ENCODE data around the gene RYR2.

The RYR2 gene

DNA sequence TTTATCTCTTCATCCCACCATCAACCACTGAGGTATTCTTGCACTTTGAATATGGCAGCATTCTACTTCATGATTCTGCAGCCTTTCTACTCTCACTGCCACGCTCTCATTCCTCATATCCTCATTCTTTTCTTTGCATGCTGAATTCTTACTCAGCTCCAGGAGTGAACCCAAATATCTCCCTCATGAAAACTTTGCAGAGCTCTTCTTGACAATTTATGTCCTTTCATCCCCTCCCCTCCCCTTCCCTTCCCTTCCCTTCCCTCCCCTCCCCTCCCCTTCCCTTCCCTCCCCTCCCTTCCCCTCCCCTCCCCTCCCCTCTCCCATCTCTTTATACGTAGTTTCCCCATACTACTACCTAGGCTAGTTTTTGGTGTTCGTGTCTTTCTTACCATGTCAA is 363.9 kb downstream of the RYR2 start:
- H3K4me3 ChIP-seq (ENCODE audit: low read depth, low read length) = no peak overlapping the region
- TF ChIP-seq, protein P1, sequence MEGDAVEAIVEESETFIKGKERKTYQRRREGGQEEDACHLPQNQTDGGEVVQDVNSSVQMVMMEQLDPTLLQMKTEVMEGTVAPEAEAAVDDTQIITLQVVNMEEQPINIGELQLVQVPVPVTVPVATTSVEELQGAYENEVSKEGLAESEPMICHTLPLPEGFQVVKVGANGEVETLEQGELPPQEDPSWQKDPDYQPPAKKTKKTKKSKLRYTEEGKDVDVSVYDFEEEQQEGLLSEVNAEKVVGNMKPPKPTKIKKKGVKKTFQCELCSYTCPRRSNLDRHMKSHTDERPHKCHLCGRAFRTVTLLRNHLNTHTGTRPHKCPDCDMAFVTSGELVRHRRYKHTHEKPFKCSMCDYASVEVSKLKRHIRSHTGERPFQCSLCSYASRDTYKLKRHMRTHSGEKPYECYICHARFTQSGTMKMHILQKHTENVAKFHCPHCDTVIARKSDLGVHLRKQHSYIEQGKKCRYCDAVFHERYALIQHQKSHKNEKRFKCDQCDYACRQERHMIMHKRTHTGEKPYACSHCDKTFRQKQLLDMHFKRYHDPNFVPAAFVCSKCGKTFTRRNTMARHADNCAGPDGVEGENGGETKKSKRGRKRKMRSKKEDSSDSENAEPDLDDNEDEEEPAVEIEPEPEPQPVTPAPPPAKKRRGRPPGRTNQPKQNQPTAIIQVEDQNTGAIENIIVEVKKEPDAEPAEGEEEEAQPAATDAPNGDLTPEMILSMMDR (IDR thresholded peaks at IDR 0.05; ENCODE audit: control insufficient read depth, extremely low read depth, insufficient read depth) = no peak
- DNase-seq (ENCODE audit: low read depth) = no peak

DNA sequence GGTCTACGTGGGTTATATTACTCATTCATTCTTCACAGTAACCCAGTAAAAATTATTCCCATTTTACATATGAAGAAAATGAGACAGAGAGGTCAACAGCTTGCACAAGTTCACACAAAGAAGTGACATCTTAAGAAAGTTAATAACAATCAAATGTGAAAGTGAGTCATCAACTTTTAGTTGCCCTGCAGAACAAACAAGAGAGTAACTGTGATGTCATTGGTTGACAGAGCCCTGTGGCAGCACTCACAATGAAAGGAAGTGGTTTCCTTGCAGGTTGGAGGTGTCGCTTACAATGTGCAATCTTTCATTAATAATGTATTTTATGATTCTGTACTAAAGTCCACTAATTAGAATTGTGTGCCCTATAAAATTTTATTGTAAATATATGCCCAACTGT is 369.6 kb downstream of the RYR2 start:
- TF ChIP-seq, protein P1 (IDR thresholded peaks at IDR 0.05; ENCODE audit: control insufficient read depth, extremely low read depth, insufficient read depth) = no peak
- peak; percentile 56 for DNase-seq (ENCODE audit: low read depth)
- H3K4me3 ChIP-seq (ENCODE audit: low read depth, low read length) = no peak overlapping the region

DNA sequence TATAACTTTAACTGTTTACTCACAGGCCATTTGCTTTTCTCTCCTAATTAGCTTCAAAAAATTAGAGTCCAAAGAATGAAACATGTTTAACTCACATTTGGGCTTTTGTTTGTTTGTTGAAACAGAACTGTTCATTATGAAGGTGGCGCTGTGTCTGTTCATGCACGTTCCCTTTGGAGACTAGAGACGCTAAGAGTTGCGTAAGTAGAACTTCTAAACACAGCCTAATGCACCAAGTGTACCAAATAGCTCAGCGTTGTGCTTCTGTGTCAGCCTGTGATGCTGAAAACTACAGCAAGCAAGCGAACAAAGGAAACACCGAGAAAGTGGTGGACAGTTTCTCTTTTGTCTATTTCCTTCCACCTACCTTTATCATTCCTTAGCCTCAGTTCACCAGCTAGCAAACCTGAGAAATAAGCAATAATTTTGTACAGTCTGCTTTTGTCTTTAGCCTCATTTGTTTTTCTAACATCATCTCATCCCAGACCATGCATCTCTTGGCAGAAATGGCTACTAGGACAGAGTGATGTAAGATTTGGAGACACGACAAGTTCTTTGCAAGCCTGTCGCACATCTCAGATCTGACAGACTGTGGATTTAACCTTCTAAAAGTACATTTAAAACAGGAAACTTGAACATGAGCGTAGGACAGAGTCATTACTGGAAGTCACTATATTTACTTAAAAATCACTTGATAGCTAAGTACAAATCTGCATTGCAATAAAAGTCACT is 375.1 kb downstream of the RYR2 start:
- DNase-seq (ENCODE audit: low read depth) = no peak
- TF ChIP-seq, protein P1 (IDR thresholded peaks at IDR 0.05; ENCODE audit: control insufficient read depth, extremely low read depth, insufficient read depth) = 0 out of 2 replicates have a peak, but pooled peaks have one; percentile 1
- no peak overlapping the region for H3K4me3 ChIP-seq (ENCODE audit: low read depth, low read length)

DNA sequence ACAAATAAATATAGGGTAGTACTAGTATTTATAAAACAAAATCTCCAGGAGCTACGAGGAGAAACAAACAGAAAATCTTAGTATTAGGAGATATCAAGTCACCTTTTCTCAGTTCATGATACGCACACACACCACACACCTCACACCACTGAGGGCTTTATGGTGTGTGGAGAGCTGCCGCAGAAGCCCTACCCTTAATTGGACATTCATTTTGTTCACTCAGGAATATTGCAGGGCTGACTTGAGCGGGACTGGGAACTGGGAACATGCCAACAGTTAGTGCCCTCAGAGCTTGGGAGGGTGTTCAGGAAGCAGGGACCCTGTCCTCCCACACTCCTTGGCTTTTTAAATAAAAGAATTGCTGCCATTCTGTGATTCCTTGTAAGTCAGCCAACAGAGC is 386.8 kb downstream of the RYR2 start:
- H3K4me3 ChIP-seq (ENCODE audit: low read depth, low read length) = no peak overlapping the region
- no peak for DNase-seq (ENCODE audit: low read depth)
- TF ChIP-seq, protein P1 (IDR thresholded peaks at IDR 0.05; ENCODE audit: control insufficient read depth, extremely low read depth, insufficient read depth) = no peak

DNA sequence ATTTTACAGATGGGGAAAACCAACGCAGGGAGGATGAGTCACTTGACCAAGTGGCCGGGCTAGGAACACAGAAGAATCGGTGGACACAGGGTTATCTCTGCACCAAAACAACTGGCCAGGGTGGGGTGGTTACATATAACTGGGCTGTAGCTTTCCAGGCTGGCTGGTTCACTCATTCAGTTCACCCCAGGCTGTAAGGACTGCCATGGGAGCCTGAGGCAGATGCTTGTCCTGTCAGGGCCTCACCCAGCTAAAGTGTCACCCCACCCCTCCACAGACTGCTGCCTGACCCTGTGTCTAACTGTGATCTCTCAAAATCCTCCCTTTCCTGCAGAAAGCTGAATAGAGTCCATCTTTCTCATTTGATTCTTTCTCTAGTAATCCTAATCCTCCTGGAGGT is 387.3 kb downstream of the RYR2 start:
- no peak for DNase-seq (ENCODE audit: low read depth)
- H3K4me3 ChIP-seq (ENCODE audit: low read depth, low read length) = no peak overlapping the region
- TF ChIP-seq, protein P1 (IDR thresholded peaks at IDR 0.05; ENCODE audit: control insufficient read depth, extremely low read depth, insufficient read depth) = no peak

DNA sequence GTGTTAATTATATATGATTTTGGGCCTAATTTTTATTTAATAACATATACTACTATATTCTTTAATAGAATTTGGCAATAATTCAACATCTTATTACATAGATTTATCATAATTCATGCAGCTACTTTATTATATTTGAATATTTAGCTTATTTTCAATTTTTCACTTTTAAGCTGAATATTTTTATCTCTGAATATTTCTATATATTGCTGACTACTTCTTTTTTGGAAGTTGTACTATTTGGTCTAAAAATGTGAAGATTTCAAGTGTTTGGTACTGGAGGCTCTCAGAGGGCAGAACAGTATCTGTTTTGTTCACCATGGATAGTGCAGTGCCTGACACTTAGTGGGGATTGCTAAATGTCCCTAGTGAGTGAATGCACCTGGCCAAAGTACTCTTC is 389.5 kb downstream of the RYR2 start:
- TF ChIP-seq, protein P1 (IDR thresholded peaks at IDR 0.05; ENCODE audit: control insufficient read depth, extremely low read depth, insufficient read depth) = no peak
- no peak overlapping the region for H3K4me3 ChIP-seq (ENCODE audit: low read depth, low read length)
- no peak for DNase-seq (ENCODE audit: low read depth)

DNA sequence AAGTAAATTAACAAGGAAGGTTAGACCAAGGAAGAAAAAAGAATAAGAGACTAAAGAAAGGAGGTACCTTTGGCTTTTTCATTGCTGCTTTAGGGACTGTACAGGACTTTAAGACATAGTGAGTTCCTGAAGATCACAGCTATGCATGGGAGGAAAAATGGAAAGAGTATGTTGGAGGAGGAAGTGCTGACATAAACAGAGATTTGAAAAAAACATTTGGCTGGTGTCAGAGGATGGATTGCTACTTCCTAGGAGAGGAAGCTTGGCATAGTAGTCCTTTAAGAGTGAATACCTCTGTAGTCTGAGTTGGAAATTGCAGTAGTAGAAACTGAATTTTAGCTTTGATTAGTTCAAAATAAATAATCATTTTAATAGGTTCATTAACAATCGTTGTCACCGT is 398.4 kb downstream of the RYR2 start:
- no peak overlapping the region for H3K4me3 ChIP-seq (ENCODE audit: low read depth, low read length)

More for the DNA sequence above, 398.4 kb downstream of the RYR2 start:
- TF ChIP-seq, protein P1 (IDR thresholded peaks at IDR 0.05; ENCODE audit: control insufficient read depth, extremely low read depth, insufficient read depth) = no peak
- DNase-seq (ENCODE audit: low read depth) = no peak
